K562 (cell line): ENCODE data around the gene PPWD1.
"Not testable (repeated sequence)": the region's sequence is repeated elsewhere in the genome, so short reads cannot be mapped to it uniquely, and the experiment has no call there.

Source experiments
- HDAC2 ChIP-seq: fragments of 450-650 bp; IDR thresholded peaks from 2 replicates; pipeline ENCODE4 v1.6.1; 2016; ENCODE audit warnings: mild to moderate bottlenecking
- MTA3 ChIP-seq: fragments of 450-650 bp; formaldehyde crosslinking; IDR thresholded peaks from 2 replicates; pipeline ENCODE4 v1.6.1; 2017; ENCODE audit warnings: mild to moderate bottlenecking, borderline replicate concordance
- TF ChIP-seq, protein P1 (sequence below): sonication (generic); formaldehyde crosslinking; IDR thresholded peaks from 2 replicates; pipeline ENCODE4 v1.8.1; 2022; ENCODE audit warnings: missing genetic modification reagents
- TF ChIP-seq, protein P2 (sequence below), 3 experiments: IDR thresholded peaks in 2 of 3; conservative IDR thresholded peaks in 1 of 3; 2 replicates each; pipeline ENCODE4 v1.5.1; 2011 to 2012; ENCODE audit warnings: low read length in 3 of 3, mild to moderate bottlenecking in 3 of 3, control low read depth in 2 of 3, improper control_type of control experiment in 1 of 3, inconsistent platforms in 1 of 3, low read depth in 1 of 3, mixed read lengths in 1 of 3, moderate library complexity in 1 of 3; ENCODE audit not compliant: insufficient read depth in 2 of 3
- TF ChIP-seq, protein P3 (sequence below): sonication (generic); formaldehyde crosslinking; IDR thresholded peaks from 2 replicates; pipeline ENCODE4 v1.4.0; 2020; ENCODE audit warnings: mild to moderate bottlenecking, missing genetic modification reagents
- TF ChIP-seq, protein P4 (sequence below): sonication (generic); formaldehyde crosslinking; IDR thresholded peaks from 2 replicates; pipeline ENCODE4 v1.9.0; 2022; ENCODE audit warnings: mild to moderate bottlenecking, missing genetic modification reagents

GRCh38 chr5:65601761-65602160 lies 38.7 kb downstream of the PPWD1 start:
- TF ChIP-seq, protein P1, sequence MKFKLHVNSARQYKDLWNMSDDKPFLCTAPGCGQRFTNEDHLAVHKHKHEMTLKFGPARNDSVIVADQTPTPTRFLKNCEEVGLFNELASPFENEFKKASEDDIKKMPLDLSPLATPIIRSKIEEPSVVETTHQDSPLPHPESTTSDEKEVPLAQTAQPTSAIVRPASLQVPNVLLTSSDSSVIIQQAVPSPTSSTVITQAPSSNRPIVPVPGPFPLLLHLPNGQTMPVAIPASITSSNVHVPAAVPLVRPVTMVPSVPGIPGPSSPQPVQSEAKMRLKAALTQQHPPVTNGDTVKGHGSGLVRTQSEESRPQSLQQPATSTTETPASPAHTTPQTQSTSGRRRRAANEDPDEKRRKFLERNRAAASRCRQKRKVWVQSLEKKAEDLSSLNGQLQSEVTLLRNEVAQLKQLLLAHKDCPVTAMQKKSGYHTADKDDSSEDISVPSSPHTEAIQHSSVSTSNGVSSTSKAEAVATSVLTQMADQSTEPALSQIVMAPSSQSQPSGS (CRISPR knock-in tag), result not testable (repeated sequence)
- TF ChIP-seq HDAC2, MTA3: not testable (repeated sequence)
- TF ChIP-seq, protein P2, sequence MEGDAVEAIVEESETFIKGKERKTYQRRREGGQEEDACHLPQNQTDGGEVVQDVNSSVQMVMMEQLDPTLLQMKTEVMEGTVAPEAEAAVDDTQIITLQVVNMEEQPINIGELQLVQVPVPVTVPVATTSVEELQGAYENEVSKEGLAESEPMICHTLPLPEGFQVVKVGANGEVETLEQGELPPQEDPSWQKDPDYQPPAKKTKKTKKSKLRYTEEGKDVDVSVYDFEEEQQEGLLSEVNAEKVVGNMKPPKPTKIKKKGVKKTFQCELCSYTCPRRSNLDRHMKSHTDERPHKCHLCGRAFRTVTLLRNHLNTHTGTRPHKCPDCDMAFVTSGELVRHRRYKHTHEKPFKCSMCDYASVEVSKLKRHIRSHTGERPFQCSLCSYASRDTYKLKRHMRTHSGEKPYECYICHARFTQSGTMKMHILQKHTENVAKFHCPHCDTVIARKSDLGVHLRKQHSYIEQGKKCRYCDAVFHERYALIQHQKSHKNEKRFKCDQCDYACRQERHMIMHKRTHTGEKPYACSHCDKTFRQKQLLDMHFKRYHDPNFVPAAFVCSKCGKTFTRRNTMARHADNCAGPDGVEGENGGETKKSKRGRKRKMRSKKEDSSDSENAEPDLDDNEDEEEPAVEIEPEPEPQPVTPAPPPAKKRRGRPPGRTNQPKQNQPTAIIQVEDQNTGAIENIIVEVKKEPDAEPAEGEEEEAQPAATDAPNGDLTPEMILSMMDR (IDR thresholded peaks at IDR 0.05 in 2 of 3, conservative IDR thresholded peaks at IDR 0.05 in 1 of 3; ENCODE audit: insufficient read depth in 2 of 3, low read depth in 1 of 3, low read length in 3 of 3), result not testable (repeated sequence)
- TF ChIP-seq, protein P3, sequence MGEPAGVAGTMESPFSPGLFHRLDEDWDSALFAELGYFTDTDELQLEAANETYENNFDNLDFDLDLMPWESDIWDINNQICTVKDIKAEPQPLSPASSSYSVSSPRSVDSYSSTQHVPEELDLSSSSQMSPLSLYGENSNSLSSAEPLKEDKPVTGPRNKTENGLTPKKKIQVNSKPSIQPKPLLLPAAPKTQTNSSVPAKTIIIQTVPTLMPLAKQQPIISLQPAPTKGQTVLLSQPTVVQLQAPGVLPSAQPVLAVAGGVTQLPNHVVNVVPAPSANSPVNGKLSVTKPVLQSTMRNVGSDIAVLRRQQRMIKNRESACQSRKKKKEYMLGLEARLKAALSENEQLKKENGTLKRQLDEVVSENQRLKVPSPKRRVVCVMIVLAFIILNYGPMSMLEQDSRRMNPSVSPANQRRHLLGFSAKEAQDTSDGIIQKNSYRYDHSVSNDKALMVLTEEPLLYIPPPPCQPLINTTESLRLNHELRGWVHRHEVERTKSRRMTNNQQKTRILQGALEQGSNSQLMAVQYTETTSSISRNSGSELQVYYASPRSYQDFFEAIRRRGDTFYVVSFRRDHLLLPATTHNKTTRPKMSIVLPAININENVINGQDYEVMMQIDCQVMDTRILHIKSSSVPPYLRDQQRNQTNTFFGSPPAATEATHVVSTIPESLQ (CRISPR knock-in tag), result not testable (repeated sequence)
- TF ChIP-seq, protein P4, sequence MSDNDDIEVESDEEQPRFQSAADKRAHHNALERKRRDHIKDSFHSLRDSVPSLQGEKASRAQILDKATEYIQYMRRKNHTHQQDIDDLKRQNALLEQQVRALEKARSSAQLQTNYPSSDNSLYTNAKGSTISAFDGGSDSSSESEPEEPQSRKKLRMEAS (CRISPR knock-in tag), result not testable (repeated sequence)
